SU-DHL-6 (cell line): ENCODE results near the gene PRCC.

Source experiments
- H2AFZ ChIP-seq: fragments of 200-600 bp; sonication (generic); 2 replicates; pipeline ENCODE4 v1.6.1; 2014; ENCODE audit warnings: low read depth, mild to moderate bottlenecking, moderate library complexity, mixed read lengths, antibody characterized with exemption, low read length; ENCODE audit not compliant: severe bottlenecking
- H3F3A ChIP-seq: fragments of 200-600 bp; shearing (Covaris generic); 2 replicates; pipeline ENCODE4 v1.6.0; 2016; ENCODE audit warnings: antibody characterized with exemption, mild to moderate bottlenecking; ENCODE audit not compliant: insufficient read depth
- H3K27ac ChIP-seq: fragments of 200-600 bp; sonication (generic); 2 replicates; pipeline ENCODE4 v1.5.1; 2016; ENCODE audit warnings: low read depth, mild to moderate bottlenecking, low read length, moderate library complexity, mixed read lengths
- H3K27me3 ChIP-seq: fragments of 200-600 bp; sonication (generic), shearing (Covaris generic); 2 replicates; pipeline ENCODE4 v1.6.0; 2014; ENCODE audit warnings: mild to moderate bottlenecking, low read length
- H3K36me3 ChIP-seq: fragments of 200-600 bp; sonication (generic); 2 replicates; pipeline ENCODE4 v1.6.1; 2014; ENCODE audit warnings: mild to moderate bottlenecking, low read length, mixed read lengths
- H3K4me2 ChIP-seq: fragments of 300-600, 200-600 bp; shearing (Covaris generic), sonication (generic); 2 replicates; pipeline ENCODE4 v1.6.0; 2014; ENCODE audit warnings: low read length, low read depth, mild to moderate bottlenecking; ENCODE audit not compliant: poor library complexity, severe bottlenecking
- H3K4me3 ChIP-seq: fragments of 200-600 bp; sonication (generic); 2 replicates; pipeline ENCODE4 v1.5.1; 2014; ENCODE audit warnings: antibody characterized with exemption, low read length, mild to moderate bottlenecking, mixed read lengths; ENCODE audit not compliant: insufficient read depth, poor library complexity, severe bottlenecking
- H3K79me2 ChIP-seq: fragments of 200-600 bp; sonication (generic); 2 replicates; pipeline ENCODE4 v1.6.1; 2014; ENCODE audit warnings: mild to moderate bottlenecking, low read length, moderate library complexity; ENCODE audit not compliant: insufficient read depth
- H3K9ac ChIP-seq: fragments of 200-600 bp; sonication (generic); 2 replicates; pipeline ENCODE4 v1.7.0; 2014; ENCODE audit warnings: mild to moderate bottlenecking, low read length
- H3K9me2 ChIP-seq: fragments of 200-600 bp; sonication (generic); replicated peaks from 2 replicates; pipeline ENCODE4 v1.6.1; 2014; ENCODE audit warnings: low read length; ENCODE audit not compliant: insufficient read depth
- H3K9me3 ChIP-seq: fragments of 200-600 bp; sonication (generic); 2 replicates; pipeline ENCODE4 v1.6.1; 2014; ENCODE audit warnings: low read length, mixed read lengths; ENCODE audit not compliant: insufficient read depth
- H4K20me1 ChIP-seq: fragments of 200-600 bp; sonication (generic); 2 replicates; pipeline ENCODE4 v1.6.1; 2014; ENCODE audit warnings: low read depth, mild to moderate bottlenecking, antibody characterized with exemption, low read length, moderate library complexity, mixed read lengths
- CTCF ChIP-seq: fragments of 200-600 bp; sonication (generic); IDR thresholded peaks from one replicate; pipeline ENCODE4 v1.5.1; 2017; ENCODE audit warnings: antibody characterized with exemption, mild to moderate bottlenecking, low read length, moderate library complexity; ENCODE audit not compliant: insufficient read depth, poor library complexity, severe bottlenecking
- EZH2phosphoT487 ChIP-seq: fragments of 200-600 bp; sonication (generic), shearing (Covaris generic); conservative IDR thresholded peaks from 2 replicates; pipeline ENCODE4 v1.6.1; 2018; ENCODE audit warnings: mild to moderate bottlenecking, antibody characterized with exemption, low read length, moderate library complexity, mixed read lengths

Gene PRCC

DNA sequence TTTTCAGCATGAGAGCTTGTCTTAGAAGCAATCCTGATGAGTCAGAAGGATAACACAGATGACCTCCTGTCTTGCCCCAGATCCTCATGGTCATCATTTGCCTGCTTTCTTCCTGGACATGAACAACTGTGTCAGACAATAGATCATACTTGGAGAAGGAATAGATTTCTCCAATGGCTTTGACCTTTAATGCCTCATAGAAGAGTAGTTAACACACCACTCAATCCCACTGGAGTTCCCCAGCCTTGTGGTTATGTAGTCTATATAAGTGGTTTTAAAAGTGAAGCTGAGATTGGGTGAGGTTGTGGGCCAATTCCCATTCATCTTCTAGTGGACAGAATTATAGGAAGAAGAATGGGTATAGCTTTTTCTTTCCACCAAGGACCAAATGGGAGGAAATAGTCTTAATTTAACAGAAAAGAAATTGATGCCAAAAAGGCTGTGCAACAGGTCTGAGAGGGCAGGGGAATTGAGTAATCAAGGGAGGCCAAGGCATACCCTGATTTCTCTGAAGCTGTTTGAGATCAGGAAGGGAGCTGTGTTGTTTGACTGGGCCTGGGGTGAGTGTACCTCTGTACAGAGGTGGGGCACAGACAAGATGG lies 14.4 kb downstream of the PRCC start:
- Histone ChIP-seq H3K36me3 (no peaks in the 10 kb centered on the region; the same call in 1 of the 2 replicates), H3K4me3 (no peak overlapping the region), H4K20me1 (peaks cover 4% of the 10 kb centered on the region; the same call in 1 of the 2 replicates), H3K4me2 (no peak overlapping the region), H3K9ac (no peak overlapping the region), H3K27me3 (no peaks in the 10 kb centered on the region), H3K27ac (no peak overlapping the region), H3K79me2 (peaks cover 59% of the 10 kb centered on the region), H3F3A (no peaks in the 10 kb centered on the region), H2AFZ (no peak overlapping the region), H3K9me2 (no peaks in the 10 kb centered on the region), H3K9me3 (no peaks in the 10 kb centered on the region)
- no peak for TF ChIP-seq EZH2phosphoT487
- no peak for TF ChIP-seq CTCF

- H3K36me3 ChIP-seq, result no peaks in the 10 kb centered on the region; the same call in 1 of the 2 replicates
- H3K9ac ChIP-seq, result no peak overlapping the region
- H3K4me2 ChIP-seq, result no peak overlapping the region
- H3K9me2 ChIP-seq, result no peaks in the 10 kb centered on the region
- H3K9me3 ChIP-seq, result no peaks in the 10 kb centered on the region
- no peak overlapping the region for H3K4me3 ChIP-seq
- no peak overlapping the region for H2AFZ ChIP-seq
- no peaks in the 10 kb centered on the region for H3F3A ChIP-seq
- H4K20me1 ChIP-seq, result no peaks in the 10 kb centered on the region; the same call in 1 of the 2 replicates
- H3K27ac ChIP-seq, result no peak overlapping the region
- H3K79me2 ChIP-seq, result peaks cover 31% of the 10 kb centered on the region
- H3K27me3 ChIP-seq, result no peaks in the 10 kb centered on the region
- TF ChIP-seq EZH2phosphoT487, result no peak
These were observed 18.1 kb downstream of the PRCC start for GRCh38 chr1:156785458-156785857.

- H3K4me3 ChIP-seq, result no peak overlapping the region
- H4K20me1 ChIP-seq, result no peaks in the 10 kb centered on the region; the same call in 1 of the 2 replicates
- no peak overlapping the region for H3K9ac ChIP-seq
- no peaks in the 10 kb centered on the region for H3F3A ChIP-seq
- H3K9me2 ChIP-seq, result no peaks in the 10 kb centered on the region
- peaks cover 19% of the 10 kb centered on the region for H3K79me2 ChIP-seq
- H3K27me3 ChIP-seq, result no peaks in the 10 kb centered on the region
- no peak overlapping the region for H2AFZ ChIP-seq
- no peaks in the 10 kb centered on the region; the same call in 1 of the 2 replicates for H3K36me3 ChIP-seq
- H3K9me3 ChIP-seq, result no peaks in the 10 kb centered on the region
- H3K27ac ChIP-seq, result no peak overlapping the region
- no peak overlapping the region for H3K4me2 ChIP-seq
- no peak for TF ChIP-seq EZH2phosphoT487
- TF ChIP-seq CTCF, result no peak
These were observed 19.3 kb downstream of the PRCC start for GRCh38 chr1:156786640-156787039.

DNA sequence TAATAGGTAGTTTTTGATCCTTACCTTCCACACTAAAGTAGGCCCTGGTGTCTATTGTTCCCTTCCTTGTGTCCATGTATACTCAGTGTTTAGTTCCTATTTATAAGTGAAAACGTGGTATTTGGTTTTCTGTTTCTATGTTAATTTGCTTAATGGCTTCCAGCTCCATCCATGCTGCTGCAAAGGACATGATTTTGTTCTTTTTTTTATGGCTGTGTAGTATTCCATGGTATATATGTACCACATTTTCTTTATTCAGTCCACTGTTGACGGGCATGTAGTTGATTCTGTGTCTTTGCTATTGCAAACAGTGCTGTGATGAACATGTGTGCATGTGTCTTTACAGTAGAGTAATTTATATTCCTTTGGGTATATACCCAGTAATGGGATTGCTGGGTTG lies 20.8 kb downstream of the PRCC start:
- no peaks in the 10 kb centered on the region; the same call in 1 of the 2 replicates for H4K20me1 ChIP-seq
- no peaks in the 10 kb centered on the region for H3K9me3 ChIP-seq
- H3K4me2 ChIP-seq, result no peak overlapping the region
- no peak overlapping the region for H2AFZ ChIP-seq
- H3K79me2 ChIP-seq, result peaks cover 8% of the 10 kb centered on the region; the same call in 1 of the 2 replicates
- H3K9ac ChIP-seq, result no peak overlapping the region
- TF ChIP-seq EZH2phosphoT487 (no peak), CTCF (no peak)
- no peak overlapping the region for H3K27ac ChIP-seq
- peaks cover 4% of the 10 kb centered on the region; the same call in 1 of the 2 replicates for H3K36me3 ChIP-seq
- no peaks in the 10 kb centered on the region for H3K27me3 ChIP-seq
- no peaks in the 10 kb centered on the region for H3K9me2 ChIP-seq
- no peak overlapping the region for H3K4me3 ChIP-seq
- H3F3A ChIP-seq, result no peaks in the 10 kb centered on the region
